ENCODE measurements around the gene NDUFA7. TPM values are rescaled to one million over a fixed set of nuclear protein-coding genes. Genes with fewer than 3 reads are reported as not detected.
A peak's percentile ranks its signal among the peaks of the same experiment; 100 is the strongest.

The NDUFA7 gene
- total and polyA plus RNA-seq, 2 of the 13 experiments (the other 11 are each of a cell fraction or from before 2014, with no cell fraction given) = 64.5 to 71.5 TPM

GRCh38 chr19:8335343-8336071, 14.3 kb upstream of the NDUFA7 start (continued):
- no peak for TF ChIP-seq E2F1 (CRISPR knock-in tag; IDR thresholded peaks at IDR 0.05)
- TF ChIP-seq SPEN (CRISPR knock-in tag; IDR thresholded peaks at IDR 0.05; ENCODE audit: low read depth) = no peak
- TF ChIP-seq ZNF609 (CRISPR knock-in tag; IDR thresholded peaks at IDR 0.05; ENCODE audit: borderline replicate concordance) = no peak
- TF ChIP-seq RBFOX2 (IDR thresholded peaks at IDR 0.05; ENCODE audit: low read depth, low read length) = no peak
- TF ChIP-seq PATZ1 (CRISPR knock-in tag; IDR thresholded peaks at IDR 0.05) = peak; percentile 73
- TF ChIP-seq NCOR1 (IDR thresholded peaks at IDR 0.05; ENCODE audit: borderline replicate concordance, low read length) = no peak
- TF ChIP-seq ZNF800 (CRISPR knock-in tag; IDR thresholded peaks at IDR 0.05) = peak; percentile 75
- TF ChIP-seq CTCF (CRISPR knock-in tag; IDR thresholded peaks at IDR 0.05) = peak; percentile 24; the same call in 1 of the 2 replicates
- no peak for TF ChIP-seq ZFP36 (IDR thresholded peaks at IDR 0.05; ENCODE audit: borderline replicate concordance, low read depth, low read length, partially characterized antibody)
- TF ChIP-seq BCL6 (CRISPR knock-in tag; IDR thresholded peaks at IDR 0.05) = peak; percentile 69
- TF ChIP-seq ZNF501 (CRISPR knock-in tag; IDR thresholded peaks at IDR 0.05) = no peak
- TF ChIP-seq ETV6 (CRISPR knock-in tag; conservative IDR thresholded peaks at IDR 0.05) = no peak
- no peak for TF ChIP-seq MEF2D (CRISPR knock-in tag; IDR thresholded peaks at IDR 0.05)

All from HepG2 (cell line).